Activated CD8-positive, alpha-beta memory T cell treated with anti-CD3 and anti-CD28 coated beads, Interleukin-2, amount 50 U/mL, for 1 hour (primary cell): ENCODE measurements around the gene TMEM89.

Experiments
- DNase-seq: peaks from one replicate; pipeline ENCODE4 v3.0.0-alpha.2; 2020; ENCODE audit errors: extremely low read depth

The TMEM89 gene

GRCh38 chr3:48642605-48643004, 21.0 kb upstream of the TMEM89 start:
- DNase-seq, result no peak

- DNase-seq, result no peak
These were observed 19.8 kb upstream of the TMEM89 start for GRCh38 chr3:48641396-48641795.

- no peak for DNase-seq
These were observed 18.5 kb upstream of the TMEM89 start for GRCh38 chr3:48639944-48640606.

DNA sequence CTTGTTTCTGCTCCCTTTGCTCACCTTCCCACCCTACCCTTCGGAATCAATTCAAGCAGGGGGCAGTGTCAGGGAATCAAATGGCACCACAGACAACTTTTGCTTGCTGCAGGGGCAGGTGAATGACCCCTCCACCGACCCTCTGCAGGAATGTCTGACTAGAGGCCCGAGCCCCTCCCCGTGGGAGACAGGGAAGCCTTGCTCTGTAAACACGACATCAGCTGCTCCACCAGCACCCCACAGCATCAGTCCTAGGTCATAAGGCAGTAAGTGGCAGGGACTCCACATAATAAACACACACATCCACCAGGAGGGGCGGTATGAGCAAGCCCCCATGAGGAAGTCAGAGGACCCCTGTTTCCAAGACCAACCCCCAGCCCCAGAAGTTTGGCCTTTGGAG, 15.7 kb upstream of the TMEM89 start:
- no peak for DNase-seq

GRCh38 chr3:48636149-48636655, 14.6 kb upstream of the TMEM89 start:
- DNase-seq, result no peak

DNA sequence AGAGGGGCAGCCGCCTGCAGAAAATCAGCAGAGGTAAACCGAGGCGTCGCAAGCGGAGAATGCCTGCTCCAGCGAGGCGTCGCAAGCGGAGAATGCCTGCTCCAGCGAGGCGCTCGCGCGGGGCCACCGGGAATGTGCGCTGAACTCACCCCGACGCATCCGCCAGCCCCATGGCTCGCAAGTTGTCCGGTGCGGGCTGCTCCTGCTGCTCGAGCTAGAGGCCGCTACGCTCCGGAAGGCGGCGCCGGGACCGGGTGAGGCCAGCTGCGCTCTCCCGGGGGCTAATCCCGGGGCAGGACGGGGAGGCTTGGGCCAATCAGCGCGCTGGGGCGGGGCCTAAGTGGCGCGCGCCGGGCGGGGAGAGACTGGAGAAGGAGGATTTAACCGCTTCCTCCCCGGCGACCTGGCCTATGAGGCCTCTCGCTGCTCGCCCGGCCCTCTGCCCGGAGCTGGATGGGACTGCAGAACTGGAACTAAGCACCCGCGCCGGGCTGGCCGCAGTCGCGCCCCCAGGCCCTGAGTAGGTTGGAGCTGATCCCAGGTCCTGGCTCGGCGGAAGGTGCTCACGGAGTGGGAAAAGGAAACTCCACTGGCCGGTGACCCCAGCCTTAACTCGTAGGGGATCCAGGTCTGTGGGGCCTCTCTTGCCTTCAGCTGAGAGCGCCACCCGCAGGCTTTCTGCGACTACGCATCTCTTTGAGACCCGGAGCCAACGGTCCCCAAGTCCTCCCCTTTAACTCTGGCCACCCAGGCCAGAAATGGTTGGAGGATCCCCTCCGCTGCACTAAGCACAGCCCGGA, 13.9 kb upstream of the TMEM89 start, which contains the start of gene SLC26A6:
Gene SLC26A6, minus strand, starts transcription at position 240 of the 800 bp plus-strand sequence. Its CDS starts 68 bp downstream, at position 172.
- DNase-seq, result peak; percentile 69

DNA sequence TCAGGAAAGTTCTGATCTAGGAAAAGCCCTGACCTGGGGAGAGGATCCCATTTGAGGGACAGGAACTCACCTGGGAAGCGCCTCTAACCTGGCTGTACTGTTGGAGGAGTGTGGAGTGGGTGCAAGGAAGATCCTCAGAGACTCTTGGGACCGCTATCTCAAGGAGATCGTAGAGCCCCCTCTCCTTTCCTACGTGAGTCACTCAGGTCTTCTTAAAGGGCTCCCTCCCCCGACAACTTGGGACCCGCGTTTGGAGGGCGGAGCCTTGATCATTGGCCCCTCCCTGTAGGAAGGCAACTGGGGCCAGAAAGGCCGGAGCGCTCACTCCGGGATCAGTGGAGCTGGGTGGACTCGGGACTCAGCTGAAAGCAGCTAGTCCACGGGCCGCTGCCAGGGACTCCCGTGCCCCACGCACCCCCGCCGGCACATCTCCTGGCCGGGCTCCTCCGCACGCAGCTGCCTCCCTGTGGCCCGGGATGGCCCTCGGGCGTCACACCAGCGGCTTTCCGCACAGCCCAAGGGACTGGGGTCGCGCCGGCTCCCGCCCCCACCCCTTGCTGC, 13.2 kb upstream of the TMEM89 start:
- no peak for DNase-seq

- no peak for DNase-seq
These were observed 12.2 kb upstream of the TMEM89 start for GRCh38 chr3:48633743-48634142.

DNA sequence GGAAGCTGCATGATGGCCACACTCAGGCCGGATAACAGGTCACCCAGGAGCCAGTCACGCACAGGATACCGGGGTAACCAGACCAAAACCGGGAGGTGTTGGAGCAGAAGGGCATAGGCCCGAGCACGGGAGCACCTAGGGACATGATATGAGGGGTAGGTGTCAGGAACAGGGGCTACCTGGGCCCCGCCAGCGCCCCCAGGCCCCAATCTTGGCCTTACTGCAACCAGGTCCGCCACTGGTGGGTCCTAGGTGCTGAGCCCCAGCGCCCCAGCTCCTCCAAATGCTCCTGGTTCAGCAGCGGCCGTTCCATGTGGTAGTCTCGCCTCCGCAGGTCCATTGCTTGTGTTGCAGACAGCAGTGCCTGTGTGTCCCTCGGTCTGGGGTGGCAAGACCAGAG, 11.7 kb upstream of the TMEM89 start:
- DNase-seq, result no peak

GRCh38 chr3:48631516-48632448, 10.2 kb upstream of the TMEM89 start:
- no peak for DNase-seq

GRCh38 chr3:48630833-48631232, 9.3 kb upstream of the TMEM89 start:
- DNase-seq, result no peak

DNA sequence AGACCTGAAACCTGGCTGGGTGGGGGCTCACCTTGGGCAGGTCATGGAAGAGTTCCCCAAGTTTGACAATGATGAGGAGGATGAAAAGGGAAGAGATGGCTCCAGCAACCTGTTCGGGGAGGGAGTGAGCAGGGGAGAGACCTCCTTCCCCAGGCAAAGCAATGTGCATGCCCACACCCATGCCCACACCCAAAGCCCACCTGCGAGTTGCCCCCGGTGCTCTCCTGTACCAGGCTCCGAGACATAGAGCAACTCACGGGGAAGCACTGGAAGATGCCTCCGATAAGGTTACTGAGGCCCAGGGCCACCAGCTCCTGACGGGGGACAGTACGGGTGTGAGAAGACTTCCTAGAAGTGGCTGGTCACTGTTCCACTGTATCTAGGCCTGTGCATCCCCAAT, 8.8 kb upstream of the TMEM89 start:
- no peak for DNase-seq

DNA sequence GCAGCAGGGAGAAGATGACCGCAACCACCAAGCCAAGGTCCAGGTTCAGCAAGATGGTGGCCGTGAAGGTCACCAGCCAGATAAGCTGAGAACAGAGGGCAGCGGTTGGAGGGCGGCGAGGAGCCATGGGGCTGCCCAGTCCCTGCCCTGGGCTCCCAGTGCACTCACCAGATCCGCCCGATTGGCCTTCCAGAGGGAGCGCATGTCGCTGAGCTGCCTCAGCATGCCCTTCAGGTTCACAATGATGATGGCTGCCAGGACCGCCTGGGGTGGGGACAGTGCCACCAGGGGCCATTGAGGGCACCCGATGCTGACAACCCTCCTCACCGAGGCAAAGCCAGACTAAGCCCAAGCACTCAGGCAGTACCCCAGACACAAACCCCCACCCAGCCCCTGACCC, 8.3 kb upstream of the TMEM89 start:
- DNase-seq, result no peak

- DNase-seq, result no peak
These were observed 6.9 kb upstream of the TMEM89 start for GRCh38 chr3:48628277-48629017.

DNA sequence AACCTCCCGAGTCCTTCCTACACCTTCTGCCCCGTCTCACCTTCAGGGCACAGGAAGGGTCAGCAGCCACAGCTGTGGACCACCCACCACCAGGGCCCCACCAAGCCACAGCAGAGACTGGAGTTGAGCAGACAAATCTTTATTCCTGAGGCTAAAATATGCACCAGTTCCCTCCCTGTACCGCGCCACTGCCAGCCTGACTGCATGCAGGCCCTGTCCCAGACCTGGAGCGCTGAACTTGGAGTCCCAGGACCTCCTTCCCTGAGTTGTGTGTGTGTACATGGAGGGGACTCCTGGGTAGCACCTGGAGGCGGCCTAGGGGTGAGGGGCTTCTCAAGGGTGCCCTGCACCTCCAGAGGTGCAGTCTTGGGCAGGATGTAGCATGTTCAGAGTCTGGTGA, 4.0 kb upstream of the TMEM89 start:
- DNase-seq, result no peak

GRCh38 chr3:48624767-48625166, 3.2 kb upstream of the TMEM89 start:
- DNase-seq, result no peak

DNA sequence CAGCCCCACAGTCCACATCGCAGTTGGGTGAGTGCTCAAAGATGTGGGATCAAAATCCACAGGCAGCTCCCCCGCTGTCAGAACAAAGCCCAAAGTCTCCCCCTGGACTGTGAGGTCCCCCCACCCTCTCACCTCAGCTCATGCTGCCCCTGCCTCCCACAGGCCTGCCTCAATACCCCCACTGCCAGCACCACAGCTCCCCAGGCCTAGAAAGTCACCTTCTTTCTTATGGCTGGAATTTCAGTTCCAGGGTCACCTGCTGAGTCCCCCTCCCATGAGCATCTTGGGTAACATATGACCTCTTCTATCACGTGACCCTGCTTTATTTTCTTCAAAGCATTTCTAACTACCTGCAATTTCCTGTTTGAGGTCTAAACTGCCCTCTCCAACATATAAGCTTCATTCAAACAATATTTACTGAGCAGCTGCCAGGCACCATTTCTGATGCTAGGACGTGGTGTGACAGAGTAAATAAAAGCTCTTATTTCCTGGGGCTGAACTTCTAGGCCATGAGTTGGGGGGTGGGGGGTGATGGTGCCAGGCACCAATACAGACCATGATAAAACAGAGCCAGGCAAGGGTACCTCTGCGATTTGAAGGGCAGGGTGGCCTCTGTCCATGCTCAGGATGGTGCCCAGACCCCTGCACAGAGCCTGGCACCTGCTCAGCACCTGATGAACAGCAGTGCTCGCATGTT, 2.4 kb upstream of the TMEM89 start:
- DNase-seq, result no peak

DNA sequence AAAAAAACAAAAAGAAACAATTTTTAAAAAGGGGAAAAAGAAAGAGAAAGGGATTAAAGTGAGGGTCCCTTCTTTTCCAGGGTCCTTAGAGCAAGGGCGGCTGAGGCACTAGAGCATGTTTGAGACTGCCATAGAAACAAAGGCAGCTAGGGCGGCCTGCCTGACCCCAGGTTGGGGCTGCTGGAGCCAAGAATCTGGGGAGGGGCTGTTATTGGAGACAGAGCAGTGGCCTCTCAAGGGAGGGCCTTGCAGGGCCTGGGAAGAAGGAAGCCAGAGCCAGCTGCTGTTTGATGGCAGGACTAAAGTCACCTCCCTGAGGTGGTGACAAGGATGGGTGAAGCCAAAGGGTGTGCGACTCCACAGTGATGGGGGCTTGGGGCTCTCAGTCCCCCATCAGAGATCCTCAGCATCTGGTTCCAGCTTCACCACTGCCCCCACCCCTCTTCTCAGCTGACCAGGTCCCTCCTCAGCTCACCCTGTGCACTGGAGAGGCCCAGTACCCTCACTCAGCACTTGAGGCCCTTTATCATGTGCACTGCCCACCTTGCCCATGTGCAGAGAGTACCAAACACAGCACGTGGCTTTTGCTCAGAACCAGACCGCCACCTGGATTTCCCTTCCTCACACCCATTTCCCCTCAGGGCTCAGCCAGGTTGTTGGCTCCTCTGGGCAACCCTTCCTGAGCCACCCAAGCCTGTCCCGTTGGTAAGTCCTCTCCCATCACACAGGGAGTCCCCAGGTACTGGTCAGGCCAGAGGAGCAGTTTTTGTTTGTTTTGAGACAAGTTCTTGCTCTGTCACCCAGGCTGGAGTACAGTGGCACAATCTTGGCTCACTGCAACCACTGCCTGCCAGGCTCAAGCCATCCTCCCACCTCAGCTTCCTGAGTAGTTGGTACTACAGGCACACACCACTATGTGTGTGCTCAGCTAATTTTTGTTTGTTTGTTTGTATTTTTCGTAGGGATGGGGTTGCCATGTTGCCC, 1.7 kb downstream of the TMEM89 start:
- no peak for DNase-seq

GRCh38 chr3:48617559-48617958, 4.0 kb downstream of the TMEM89 start:
- no peak for DNase-seq
